ENCODE measurements around the gene METTL9. TPM values are rescaled to one million over a fixed set of nuclear protein-coding genes. Genes with fewer than 3 reads are reported as not detected.
"Not testable (repeated sequence)": the region's sequence is repeated elsewhere in the genome, so short reads cannot be mapped to it uniquely, and the experiment has no call there.

The METTL9 gene
- total RNA-seq, 1 donor from 2014 or later, result 145 TPM

- Histone ChIP-seq H3K9me3 (ENCODE audit: control insufficient read depth in 3 of 3, low read length in 3 of 3) (no peaks in the 10 kb centered on the region), H3K4me3 (ENCODE audit: low read length in 3 of 3) (no peak overlapping the region), H3K27me3 (ENCODE audit: control insufficient read depth in 3 of 3, insufficient read depth in 3 of 3, low read length in 3 of 3) (no peaks in the 10 kb centered on the region), H3K36me3 (ENCODE audit: control insufficient read depth in 3 of 3, insufficient read depth in 3 of 3, low read length in 3 of 3) (peaks cover 1 to 4% (median 2%) of the 10 kb centered on the region in 3 donors), H3K27ac (ENCODE audit: low read depth, low read length) (no peak overlapping the region), H3K4me1 (ENCODE audit: control insufficient read depth in 3 of 3, insufficient read depth in 3 of 3, low read length in 3 of 3) (peaks cover 4 to 11% (median 5%) of the 10 kb centered on the region in 3 donors), H3K9ac (ENCODE audit: low read depth in 1 of 3, low read length in 3 of 3) (peak overlapping the region; percentile 12 to 35 (median 28))
These were observed 20.5 kb downstream of the METTL9 start for GRCh38 chr16:21619765-21620425.

GRCh38 chr16:21620592-21620991 lies 21.2 kb downstream of the METTL9 start:
- Histone ChIP-seq H3K9ac (ENCODE audit: low read depth in 1 of 3, low read length in 3 of 3) (no peak overlapping the region), H3K9me3 (ENCODE audit: control insufficient read depth in 3 of 3, low read length in 3 of 3) (no peaks in the 10 kb centered on the region), H3K36me3 (ENCODE audit: control insufficient read depth in 3 of 3, insufficient read depth in 3 of 3, low read length in 3 of 3) (peaks cover 4 to 9% (median 6%) of the 10 kb centered on the region in 3 donors), H3K27ac (ENCODE audit: low read depth, low read length) (no peak overlapping the region), H3K4me3 (ENCODE audit: low read length in 3 of 3) (no peak overlapping the region), H3K27me3 (ENCODE audit: control insufficient read depth in 3 of 3, insufficient read depth in 3 of 3, low read length in 3 of 3) (no peaks in the 10 kb centered on the region), H3K4me1 (ENCODE audit: control insufficient read depth in 3 of 3, insufficient read depth in 3 of 3, low read length in 3 of 3) (peaks cover 4 to 11% (median 5%) of the 10 kb centered on the region in 3 donors)

DNA sequence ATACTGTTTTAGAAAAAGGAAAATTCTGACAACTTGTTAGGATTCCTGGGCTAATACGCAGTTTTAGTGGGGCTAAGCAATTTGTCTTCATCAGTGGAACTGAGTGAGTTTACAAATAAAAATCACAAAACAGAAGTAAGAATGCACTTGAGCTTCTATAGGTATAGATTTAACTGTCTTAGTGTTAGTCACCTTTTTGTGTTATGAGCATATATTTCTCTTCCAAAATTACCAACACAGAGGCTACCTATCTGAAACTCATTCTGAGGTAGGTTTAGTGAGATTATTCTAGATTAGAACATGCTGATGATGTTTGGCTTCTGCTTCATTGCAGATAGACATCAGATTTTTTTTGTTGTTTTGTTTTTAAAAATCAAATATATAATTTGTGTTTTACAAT lies 23.2 kb downstream of the METTL9 start:
- Histone ChIP-seq H3K9me3 (ENCODE audit: control insufficient read depth in 3 of 3, low read length in 3 of 3) (no peaks in the 10 kb centered on the region), H3K9ac (ENCODE audit: low read depth in 1 of 3, low read length in 3 of 3) (no peak overlapping the region), H3K27me3 (ENCODE audit: control insufficient read depth in 3 of 3, insufficient read depth in 3 of 3, low read length in 3 of 3) (no peaks in the 10 kb centered on the region), H3K36me3 (ENCODE audit: control insufficient read depth in 3 of 3, insufficient read depth in 3 of 3, low read length in 3 of 3) (peaks cover 6 to 11% (median 7%) of the 10 kb centered on the region in 3 donors), H3K4me3 (ENCODE audit: low read length in 3 of 3) (no peak overlapping the region), H3K27ac (ENCODE audit: low read depth, low read length) (no peak overlapping the region), H3K4me1 (ENCODE audit: control insufficient read depth in 3 of 3, insufficient read depth in 3 of 3, low read length in 3 of 3) (peaks cover 4 to 14% (median 12%) of the 10 kb centered on the region in 3 donors)

GRCh38 chr16:21625026-21625425 lies 25.6 kb downstream of the METTL9 start:
- Histone ChIP-seq H3K27ac (ENCODE audit: low read depth, low read length) (no peak overlapping the region), H3K4me1 (ENCODE audit: control insufficient read depth in 3 of 3, insufficient read depth in 3 of 3, low read length in 3 of 3) (peaks cover 0 to 8% (median 6%) of the 10 kb centered on the region in 3 donors), H3K36me3 (ENCODE audit: control insufficient read depth in 3 of 3, insufficient read depth in 3 of 3, low read length in 3 of 3) (peaks cover 6 to 14% (median 9%) of the 10 kb centered on the region in 3 donors), H3K9me3 (ENCODE audit: control insufficient read depth in 3 of 3, low read length in 3 of 3) (no peaks in the 10 kb centered on the region), H3K4me3 (ENCODE audit: low read length in 3 of 3) (no peak overlapping the region), H3K9ac (ENCODE audit: low read depth in 1 of 3, low read length in 3 of 3) (no peak overlapping the region), H3K27me3 (ENCODE audit: control insufficient read depth in 3 of 3, insufficient read depth in 3 of 3, low read length in 3 of 3) (no peaks in the 10 kb centered on the region)

DNA sequence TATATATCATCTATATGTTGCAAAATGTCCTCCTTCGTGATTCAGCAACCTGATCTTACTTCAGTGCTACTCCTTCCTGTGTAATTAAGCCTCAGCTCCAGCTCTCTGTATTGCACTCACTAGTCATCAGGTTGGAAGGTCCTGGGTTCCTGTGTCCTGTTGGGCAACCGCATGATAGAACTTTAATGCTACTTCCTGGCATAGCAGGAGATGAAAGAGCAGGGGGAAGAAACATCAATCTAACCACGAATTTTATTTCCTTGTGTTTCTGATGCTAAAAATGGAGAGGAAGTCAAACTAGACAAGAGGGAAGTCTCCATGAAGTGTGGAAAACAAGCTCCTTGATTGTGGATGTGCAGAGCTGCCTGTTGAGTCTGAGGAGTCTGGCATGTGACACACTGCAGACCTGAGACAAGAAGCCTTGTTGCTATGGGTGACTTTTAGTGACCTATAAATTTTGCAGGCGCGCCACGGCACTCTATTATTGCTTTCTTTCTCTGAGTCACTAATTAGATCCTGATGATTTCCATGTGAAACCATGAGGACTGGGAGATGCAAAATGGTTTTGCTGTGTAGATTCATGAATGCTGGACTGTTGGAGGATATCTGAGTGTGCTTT lies 27.4 kb downstream of the METTL9 start:
- H3K4me1 ChIP-seq (ENCODE audit: control insufficient read depth in 3 of 3, insufficient read depth in 3 of 3, low read length in 3 of 3), result peaks cover 0 to 8% (median 3%) of the 10 kb centered on the region in 3 donors
- no peaks in the 10 kb centered on the region for H3K27me3 ChIP-seq (ENCODE audit: control insufficient read depth in 3 of 3, insufficient read depth in 3 of 3, low read length in 3 of 3)
- no peaks in the 10 kb centered on the region for H3K9me3 ChIP-seq (ENCODE audit: control insufficient read depth in 3 of 3, low read length in 3 of 3)
- H3K4me3 ChIP-seq (ENCODE audit: low read length in 3 of 3), result peak overlapping the region in 1 of 3 donors; percentile 33
- H3K27ac ChIP-seq (ENCODE audit: low read depth, low read length), result peak overlapping the region; percentile 25
- H3K36me3 ChIP-seq (ENCODE audit: control insufficient read depth in 3 of 3, insufficient read depth in 3 of 3, low read length in 3 of 3), result peaks cover 6 to 16% (median 9%) of the 10 kb centered on the region in 3 donors
- no peak overlapping the region for H3K9ac ChIP-seq (ENCODE audit: low read depth in 1 of 3, low read length in 3 of 3)

- Histone ChIP-seq H3K4me3 (ENCODE audit: low read length in 3 of 3) (no peak overlapping the region), H3K27me3 (ENCODE audit: control insufficient read depth in 3 of 3, insufficient read depth in 3 of 3, low read length in 3 of 3) (no peaks in the 10 kb centered on the region), H3K9ac (ENCODE audit: low read depth in 1 of 3, low read length in 3 of 3) (no peak overlapping the region), H3K9me3 (ENCODE audit: control insufficient read depth in 3 of 3, low read length in 3 of 3) (no peaks in the 10 kb centered on the region), H3K36me3 (ENCODE audit: control insufficient read depth in 3 of 3, insufficient read depth in 3 of 3, low read length in 3 of 3) (peaks cover 6 to 16% (median 9%) of the 10 kb centered on the region in 3 donors), H3K4me1 (ENCODE audit: control insufficient read depth in 3 of 3, insufficient read depth in 3 of 3, low read length in 3 of 3) (peaks cover 0 to 8% (median 3%) of the 10 kb centered on the region in 3 donors), H3K27ac (ENCODE audit: low read depth, low read length) (no peak overlapping the region)
These were observed 28.8 kb downstream of the METTL9 start for GRCh38 chr16:21628121-21628726.

DNA sequence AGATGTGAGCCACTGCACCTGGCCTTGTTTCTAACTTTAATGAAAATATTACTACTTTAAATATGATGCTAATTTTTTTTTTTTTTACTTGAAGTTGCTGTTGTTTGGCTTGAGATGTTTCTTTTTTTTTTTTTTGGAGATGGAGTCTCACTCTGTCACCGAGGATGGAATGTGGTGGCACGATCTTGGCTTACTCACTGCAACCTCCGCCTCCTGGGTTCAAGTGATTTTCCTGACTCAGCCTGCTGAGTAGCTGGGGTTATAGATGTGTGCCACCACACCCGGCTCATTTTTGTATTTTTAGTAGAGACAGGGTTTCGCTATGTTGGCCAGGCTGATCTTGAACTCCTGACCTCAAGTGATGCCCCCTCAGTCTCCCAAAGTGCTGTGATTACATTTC lies 29.4 kb downstream of the METTL9 start:
- peaks cover 0 to 8% (median 3%) of the 10 kb centered on the region in 3 donors for H3K4me1 ChIP-seq (ENCODE audit: control insufficient read depth in 3 of 3, insufficient read depth in 3 of 3, low read length in 3 of 3)
- H3K9me3 ChIP-seq (ENCODE audit: control insufficient read depth in 3 of 3, low read length in 3 of 3), result no peaks in the 10 kb centered on the region
- H3K27ac ChIP-seq (ENCODE audit: low read depth, low read length), result no peak overlapping the region
- H3K4me3 ChIP-seq (ENCODE audit: low read length in 3 of 3), result no peak overlapping the region
- H3K9ac ChIP-seq (ENCODE audit: low read depth in 1 of 3, low read length in 3 of 3), result no peak overlapping the region
- H3K36me3 ChIP-seq (ENCODE audit: control insufficient read depth in 3 of 3, insufficient read depth in 3 of 3, low read length in 3 of 3), result peaks cover 6 to 16% (median 9%) of the 10 kb centered on the region in 3 donors
- H3K27me3 ChIP-seq (ENCODE audit: control insufficient read depth in 3 of 3, insufficient read depth in 3 of 3, low read length in 3 of 3), result no peaks in the 10 kb centered on the region

- not testable (repeated sequence) for H3K9ac ChIP-seq (ENCODE audit: low read depth in 1 of 3, low read length in 3 of 3)
These were observed 30.5 kb downstream of the METTL9 start for GRCh38 chr16:21629616-21630539.

DNA sequence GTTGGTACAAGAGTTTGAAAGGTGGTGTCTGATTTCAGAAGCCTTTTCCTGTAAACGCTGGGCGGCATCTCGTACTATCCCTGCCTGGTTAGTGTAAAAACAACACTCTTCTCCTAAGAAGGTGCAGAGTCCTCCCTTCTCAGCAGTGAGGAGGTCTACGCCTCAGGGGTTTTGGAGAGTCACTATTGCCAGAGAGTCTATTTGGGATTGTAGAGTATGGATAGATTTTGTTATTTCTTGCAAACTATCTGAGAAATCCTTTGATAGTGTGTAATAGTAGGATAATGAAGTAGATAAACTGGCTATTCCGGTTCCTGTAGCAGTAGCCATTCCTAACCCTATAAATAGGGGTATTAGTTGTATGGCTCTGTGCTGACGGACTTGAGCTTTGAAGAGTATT lies 31.5 kb downstream of the METTL9 start:
- not testable (repeated sequence) for H3K4me1 ChIP-seq (ENCODE audit: control insufficient read depth in 3 of 3, insufficient read depth in 3 of 3, low read length in 3 of 3); H3K9me3 ChIP-seq (ENCODE audit: control insufficient read depth in 3 of 3, low read length in 3 of 3); H3K4me3 ChIP-seq (ENCODE audit: low read length in 3 of 3); H3K36me3 ChIP-seq (ENCODE audit: control insufficient read depth in 3 of 3, insufficient read depth in 3 of 3, low read length in 3 of 3); H3K27me3 ChIP-seq (ENCODE audit: control insufficient read depth in 3 of 3, insufficient read depth in 3 of 3, low read length in 3 of 3); H3K27ac ChIP-seq (ENCODE audit: low read depth, low read length); H3K9ac ChIP-seq (ENCODE audit: low read depth in 1 of 3, low read length in 3 of 3)

More at GRCh38 chr16:21629616-21630539, 30.5 kb downstream of the METTL9 start:
- peaks cover 4 to 14% (median 8%) of the 10 kb centered on the region in 3 donors for H3K36me3 ChIP-seq (ENCODE audit: control insufficient read depth in 3 of 3, insufficient read depth in 3 of 3, low read length in 3 of 3)
- H3K27ac ChIP-seq (ENCODE audit: low read depth, low read length); H3K27me3 ChIP-seq (ENCODE audit: control insufficient read depth in 3 of 3, insufficient read depth in 3 of 3, low read length in 3 of 3); H3K4me1 ChIP-seq (ENCODE audit: control insufficient read depth in 3 of 3, insufficient read depth in 3 of 3, low read length in 3 of 3); H3K9me3 ChIP-seq (ENCODE audit: control insufficient read depth in 3 of 3, low read length in 3 of 3); H3K4me3 ChIP-seq (ENCODE audit: low read length in 3 of 3): not testable (repeated sequence)

Measured in skeletal muscle tissue (tissue), 4 donors.